GM12865 (cell line): ENCODE measurements around the gene COL25A1.

ENCODE experiments used
- DNase-seq: peaks from one replicate; pipeline ENCODE4 v3.0.0; 2010; ENCODE audit warnings: low read depth
- H3K4me3 ChIP-seq: 2 replicates; pipeline ENCODE4 v1.5.1; 2011; ENCODE audit warnings: mild to moderate bottlenecking, low read depth, low read length, control low read depth
- TF ChIP-seq, protein P1 (sequence below): IDR thresholded peaks from 2 replicates; pipeline ENCODE4 v1.5.1; 2011; ENCODE audit warnings: low read length, control low read depth, low read depth, inconsistent platforms; ENCODE audit not compliant: insufficient read depth; ENCODE audit errors: missing control alignments

Gene COL25A1

DNA sequence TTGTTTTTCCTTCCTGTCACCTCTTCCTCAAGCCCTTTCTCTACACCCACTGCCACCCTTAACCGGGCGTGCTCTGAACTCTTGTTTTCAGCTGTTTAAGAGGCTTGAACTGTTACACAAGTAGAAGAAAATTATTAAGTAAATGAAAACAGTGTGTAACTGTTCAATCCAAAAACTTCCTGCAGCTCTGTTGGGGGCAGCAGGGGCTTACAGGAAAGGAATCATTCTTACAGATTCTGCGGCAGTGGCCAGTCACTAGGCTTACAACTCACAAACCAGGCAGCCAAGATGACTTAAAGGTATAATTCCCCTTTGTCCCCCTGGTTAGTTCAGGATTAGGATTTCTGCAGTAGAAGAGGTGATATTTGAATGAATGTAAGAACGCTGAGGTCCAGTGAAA, 469.4 kb downstream of the COL25A1 start:
- DNase-seq, result no peak
- H3K4me3 ChIP-seq, result no peak overlapping the region
- TF ChIP-seq, protein P1, sequence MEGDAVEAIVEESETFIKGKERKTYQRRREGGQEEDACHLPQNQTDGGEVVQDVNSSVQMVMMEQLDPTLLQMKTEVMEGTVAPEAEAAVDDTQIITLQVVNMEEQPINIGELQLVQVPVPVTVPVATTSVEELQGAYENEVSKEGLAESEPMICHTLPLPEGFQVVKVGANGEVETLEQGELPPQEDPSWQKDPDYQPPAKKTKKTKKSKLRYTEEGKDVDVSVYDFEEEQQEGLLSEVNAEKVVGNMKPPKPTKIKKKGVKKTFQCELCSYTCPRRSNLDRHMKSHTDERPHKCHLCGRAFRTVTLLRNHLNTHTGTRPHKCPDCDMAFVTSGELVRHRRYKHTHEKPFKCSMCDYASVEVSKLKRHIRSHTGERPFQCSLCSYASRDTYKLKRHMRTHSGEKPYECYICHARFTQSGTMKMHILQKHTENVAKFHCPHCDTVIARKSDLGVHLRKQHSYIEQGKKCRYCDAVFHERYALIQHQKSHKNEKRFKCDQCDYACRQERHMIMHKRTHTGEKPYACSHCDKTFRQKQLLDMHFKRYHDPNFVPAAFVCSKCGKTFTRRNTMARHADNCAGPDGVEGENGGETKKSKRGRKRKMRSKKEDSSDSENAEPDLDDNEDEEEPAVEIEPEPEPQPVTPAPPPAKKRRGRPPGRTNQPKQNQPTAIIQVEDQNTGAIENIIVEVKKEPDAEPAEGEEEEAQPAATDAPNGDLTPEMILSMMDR, result no peak

DNA sequence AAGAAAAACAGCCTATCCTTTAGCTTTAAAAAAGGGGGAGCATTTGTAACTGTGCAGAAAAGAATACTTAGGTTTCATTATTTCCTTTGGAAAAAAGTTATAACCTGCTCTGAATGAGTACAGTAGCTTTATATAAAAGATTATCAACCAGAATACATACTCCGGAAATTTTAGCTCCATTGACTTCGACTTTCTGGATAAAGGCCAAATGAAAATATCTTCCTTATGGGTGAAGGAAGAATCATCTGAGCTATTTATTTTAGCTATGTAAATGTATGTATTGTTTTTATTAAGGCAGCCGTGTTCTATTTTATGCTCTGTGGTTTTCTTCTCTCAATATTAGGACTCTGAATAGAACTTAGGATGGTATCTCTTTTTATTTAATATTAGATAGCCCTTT, 470.6 kb downstream of the COL25A1 start:
- H3K4me3 ChIP-seq, result no peak overlapping the region
- no peak for DNase-seq
- TF ChIP-seq, protein P1, result no peak

DNA sequence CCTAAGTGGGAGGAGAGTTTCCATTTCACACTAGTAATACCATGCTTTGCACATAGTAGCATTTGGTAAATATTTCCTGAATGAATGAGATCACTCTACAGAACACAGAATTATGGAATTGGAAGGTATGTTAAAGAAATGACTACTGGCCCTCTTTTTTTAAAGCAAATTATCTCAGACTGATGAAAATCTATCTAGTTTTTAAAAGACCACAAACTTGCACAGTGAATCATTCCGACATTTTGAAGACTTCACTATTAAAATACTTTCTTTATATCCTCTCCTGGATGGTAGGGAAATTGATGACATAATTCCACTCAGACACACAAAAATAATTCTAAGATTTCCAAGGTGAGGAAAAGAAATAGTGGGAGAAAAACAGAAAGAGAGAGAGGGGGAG, 471.2 kb downstream of the COL25A1 start:
- TF ChIP-seq, protein P1, result no peak
- no peak for DNase-seq
- no peak overlapping the region for H3K4me3 ChIP-seq

DNA sequence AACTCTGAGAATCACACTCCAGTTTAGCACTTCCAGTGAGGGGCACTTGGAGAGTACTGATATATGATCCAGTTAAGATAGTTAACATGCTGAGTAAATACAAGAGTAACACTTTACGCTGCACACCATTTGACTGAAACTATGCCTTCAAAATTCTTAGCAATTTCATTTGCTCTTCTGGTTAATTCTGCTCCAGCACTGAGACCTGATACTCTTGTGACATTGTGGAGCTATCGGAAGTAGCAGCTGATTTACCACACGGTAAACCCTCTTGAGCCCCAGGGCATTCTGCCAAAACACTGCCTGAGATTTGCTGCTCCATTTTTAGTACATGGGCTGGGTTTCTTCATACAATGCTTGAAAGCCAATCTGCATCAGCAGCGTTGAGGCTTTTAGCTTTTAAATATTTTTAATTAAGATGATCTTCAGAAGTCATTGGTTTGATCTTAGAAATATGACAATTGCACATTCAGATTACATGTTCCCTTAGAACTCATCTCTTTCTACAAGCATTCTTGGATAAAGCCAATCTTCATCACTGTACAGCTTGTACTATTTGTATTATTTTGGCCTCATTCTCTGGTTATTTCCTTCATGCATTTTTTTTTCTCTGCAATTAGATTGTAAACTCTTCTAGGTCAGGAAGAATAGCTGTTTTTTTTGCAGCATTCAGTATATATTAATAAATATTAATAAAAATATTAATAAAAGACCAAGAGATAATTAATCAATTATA, 471.8 kb downstream of the COL25A1 start:
- DNase-seq, result peak; percentile 37
- no peak overlapping the region for H3K4me3 ChIP-seq
- TF ChIP-seq, protein P1, result no peak

DNA sequence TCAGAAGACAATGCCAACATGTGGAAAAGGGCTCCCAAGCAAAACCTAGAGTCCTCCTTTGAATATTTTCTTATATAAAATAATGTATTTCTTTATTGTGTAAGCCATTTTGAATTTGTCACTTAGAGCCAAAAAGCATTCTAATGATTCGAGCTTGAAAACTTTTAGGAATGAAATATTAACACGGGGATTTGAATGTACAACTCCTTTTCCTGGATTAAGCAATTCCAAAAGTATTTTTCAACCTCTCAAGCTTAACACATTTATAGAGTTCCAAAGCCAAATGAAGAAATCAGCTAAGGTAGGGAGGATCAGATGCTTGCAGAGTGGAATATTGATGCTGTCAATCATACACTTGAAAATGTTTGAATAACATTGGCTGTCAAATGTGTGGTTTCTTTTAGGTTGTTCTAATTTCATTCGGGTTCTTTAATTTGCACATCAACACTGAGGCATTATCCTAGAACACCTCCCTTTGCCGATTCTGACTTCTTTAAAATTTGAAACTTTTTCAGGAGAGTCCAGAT, 472.4 kb downstream of the COL25A1 start:
- no peak overlapping the region for H3K4me3 ChIP-seq
- TF ChIP-seq, protein P1, result no peak
- DNase-seq, result no peak

DNA sequence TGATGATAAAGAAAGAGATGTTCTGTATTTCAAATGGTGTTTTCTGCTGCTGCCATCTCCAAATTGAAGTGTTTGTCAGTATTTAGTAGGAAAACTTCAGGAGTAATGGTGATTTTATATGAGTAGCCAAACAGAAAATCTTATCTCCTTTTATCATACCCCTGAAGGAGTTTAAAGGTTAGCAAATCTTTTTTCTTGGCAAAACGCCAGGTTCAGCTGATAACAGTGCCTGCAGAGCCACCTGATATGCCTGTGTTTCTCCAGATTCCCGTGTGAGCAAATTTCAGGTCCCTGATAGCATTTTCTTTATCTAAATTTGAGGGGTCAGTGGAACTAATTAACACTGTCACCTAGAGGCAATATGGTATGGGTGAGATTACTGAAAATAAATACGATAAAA, 473.8 kb downstream of the COL25A1 start:
- DNase-seq, result no peak

More for the DNA sequence above, 473.8 kb downstream of the COL25A1 start:
- TF ChIP-seq, protein P1, result no peak
- H3K4me3 ChIP-seq, result no peak overlapping the region
